Measurements from ENCODE around the gene SDK1.

DNA sequence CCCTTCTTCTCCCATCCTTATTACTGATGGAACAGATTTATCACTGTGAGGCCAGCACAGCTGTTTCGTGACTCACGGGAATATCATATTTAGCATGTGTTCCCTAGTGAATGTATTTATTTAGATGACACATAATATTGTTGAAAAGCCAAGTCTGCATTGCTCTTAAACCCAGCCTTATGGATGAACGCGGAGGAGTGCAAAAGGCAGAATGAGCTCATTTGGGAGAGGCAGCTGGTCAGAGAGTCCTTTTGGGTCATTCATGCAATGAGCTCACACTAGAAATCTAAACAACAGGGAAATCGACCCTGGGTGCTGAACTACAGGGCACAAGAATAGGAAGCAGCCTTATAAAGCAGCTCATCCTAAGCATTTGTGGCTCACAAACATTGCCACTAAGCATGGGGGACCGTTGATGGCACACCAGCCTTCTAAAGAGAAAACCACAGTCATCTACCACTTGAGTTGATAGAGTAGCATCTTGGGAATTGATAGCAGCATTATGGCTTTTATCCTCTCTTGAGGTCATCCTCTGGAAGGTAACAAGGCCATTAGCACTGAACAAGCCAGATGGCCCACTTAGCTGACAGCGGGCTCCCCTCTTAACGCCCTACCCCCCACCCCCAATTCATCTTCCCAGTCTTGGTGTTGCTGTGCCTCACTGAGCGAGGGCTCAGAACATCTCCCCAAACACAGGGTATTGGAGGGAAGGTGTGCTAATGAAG is 32.9 kb upstream of the SDK1 start:
- TF ChIP-seq CTCF (IDR thresholded peaks at IDR 0.05; ENCODE audit: borderline replicate concordance, extremely low read depth, low read length, poor library complexity, severe bottlenecking) (no peak), EZH2 (IDR thresholded peaks at IDR 0.05; ENCODE audit: borderline replicate concordance, low read depth, low read length, severe bottlenecking) (no peak)
